Skeletal muscle tissue (tissue), 5 donors: ENCODE data around the gene FLT3. TPM values are rescaled to one million over a fixed set of nuclear protein-coding genes. Genes with fewer than 3 reads are reported as not detected.

Source experiments
- H3K27ac ChIP-seq: one replicate; pipeline ENCODE4 v1.7.0; 2013; ENCODE audit warnings: mild to moderate bottlenecking, low read depth, low read length, inconsistent platforms
- H3K27me3 ChIP-seq, 3 donors: one replicate each; pipeline ENCODE4 v1.7.0; 2013; ENCODE audit warnings: low read length in 3 of 3; ENCODE audit not compliant: control insufficient read depth in 3 of 3, insufficient read depth in 3 of 3
- H3K36me3 ChIP-seq, 3 donors: one replicate each; pipeline ENCODE4 v1.7.0; 2013; ENCODE audit warnings: low read length in 3 of 3; ENCODE audit not compliant: control insufficient read depth in 3 of 3, insufficient read depth in 3 of 3
- H3K4me1 ChIP-seq, 3 donors: one replicate each; pipeline ENCODE4 v1.7.0; 2013; ENCODE audit warnings: low read length in 3 of 3, mild to moderate bottlenecking in 3 of 3; ENCODE audit not compliant: control insufficient read depth in 3 of 3, insufficient read depth in 3 of 3
- H3K4me3 ChIP-seq, 3 donors: one replicate each; pipeline ENCODE4 v1.7.0; 2013; ENCODE audit warnings: low read length in 3 of 3
- H3K9ac ChIP-seq, 3 donors: one replicate each; pipeline ENCODE4 v1.7.0; 2013; ENCODE audit warnings: low read length in 3 of 3, mild to moderate bottlenecking in 3 of 3, moderate library complexity in 2 of 3, low read depth in 1 of 3
- H3K9me3 ChIP-seq, 3 donors: one replicate each; pipeline ENCODE4 v1.7.0; 2013; ENCODE audit warnings: low read length in 3 of 3; ENCODE audit not compliant: control insufficient read depth in 3 of 3
- small RNA-seq: library from RNA; depleted of rRNA; stranded (forward); fragments of <200 nt; gene quantifications from one replicate; pipeline ENCODE3, GENCODE V24; 2014
- total RNA-seq: library from RNA; depleted of rRNA; stranded (reverse); fragments of >200 nt; gene quantifications from one replicate; pipeline ENCODE4 v1.2.3, GENCODE V29; 2014
- donor health status: Osteomylitis.

FLT3 gene
- total RNA-seq, 1 donor from 2014 or later, result 0.52 TPM

DNA sequence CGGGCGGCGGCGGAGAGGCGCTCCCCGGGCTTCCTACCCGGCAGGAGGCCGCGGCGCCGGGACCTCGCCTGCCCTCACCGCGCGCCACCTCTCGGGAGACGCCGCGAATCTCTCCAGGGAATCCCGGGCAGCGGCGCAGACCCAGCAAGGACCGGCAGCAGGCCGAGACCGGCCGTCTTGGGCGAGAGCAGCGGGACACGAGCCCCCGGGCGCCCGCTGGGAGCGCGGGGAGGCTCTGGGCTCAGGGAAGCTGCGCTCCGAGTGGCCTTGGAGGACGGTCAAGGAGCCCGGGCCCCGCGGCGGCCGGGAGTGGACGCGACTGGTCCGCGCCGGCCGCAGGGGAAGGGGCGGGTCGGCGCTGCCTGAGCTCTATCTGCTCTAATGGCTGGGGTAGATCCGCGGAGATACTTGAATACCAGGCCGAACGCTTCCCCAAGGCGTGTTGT lies 145.9 kb downstream of the FLT3 start:
- H3K9ac ChIP-seq, result peak overlapping the region in 2 of 3 donors; percentile 16 to 32
- no peaks in the 10 kb centered on the region for H3K36me3 ChIP-seq
- H3K4me1 ChIP-seq, result peaks cover 2 to 6% (median 4%) of the 10 kb centered on the region in 3 donors
- no peaks in the 10 kb centered on the region for H3K9me3 ChIP-seq
- H3K4me3 ChIP-seq, result peak overlapping the region; percentile 9 to 58 (median 56)
- peaks cover 54 to 56% (median 55%) of the 10 kb centered on the region in 3 donors for H3K27me3 ChIP-seq
- no peak overlapping the region for H3K27ac ChIP-seq

DNA sequence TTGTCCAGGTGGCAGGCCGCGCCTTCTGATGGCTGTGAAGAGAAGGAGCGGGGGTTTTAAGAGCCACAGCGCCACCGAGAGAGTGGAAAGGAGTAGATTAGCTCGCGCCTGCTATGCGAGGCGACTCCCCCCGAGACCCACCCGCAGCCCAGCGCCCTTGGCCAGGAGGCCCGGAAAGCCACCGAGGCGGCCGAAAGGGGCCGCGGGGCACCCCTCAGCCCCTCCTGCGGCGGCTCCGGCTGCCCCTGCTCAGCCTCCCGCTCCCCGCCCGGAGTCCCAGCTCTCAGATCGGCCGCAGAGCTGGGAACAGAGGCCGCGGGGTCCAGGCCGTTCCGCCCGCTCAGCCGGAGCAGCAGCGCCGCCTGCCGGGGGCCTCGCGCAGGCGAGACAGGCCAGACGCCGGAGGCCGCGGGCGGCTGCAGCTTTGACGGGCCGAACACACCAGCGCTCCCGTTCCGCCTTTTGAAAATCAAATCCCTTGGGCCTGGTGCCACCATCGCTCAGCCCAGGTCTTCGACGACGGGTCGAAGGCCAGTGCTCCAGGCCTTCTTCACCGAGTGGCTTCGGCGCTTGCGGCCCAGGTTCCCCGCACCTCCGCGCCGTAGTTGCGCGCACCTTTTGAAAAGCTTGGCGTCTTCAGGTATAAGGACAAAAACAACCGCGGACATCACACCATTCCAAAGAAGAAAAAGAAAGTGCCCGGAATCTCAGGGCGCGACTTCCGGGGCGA lies 146.5 kb downstream of the FLT3 start:
- H3K9ac ChIP-seq, result peak overlapping the region; percentile 16 to 57 (median 32)
- no peak overlapping the region for H3K27ac ChIP-seq
- H3K4me1 ChIP-seq, result peaks cover 2 to 6% (median 4%) of the 10 kb centered on the region in 3 donors
- peaks cover 49 to 51% (median 49%) of the 10 kb centered on the region in 3 donors for H3K27me3 ChIP-seq
- H3K4me3 ChIP-seq, result peak overlapping the region; percentile 43 to 58 (median 56)
- no peaks in the 10 kb centered on the region for H3K36me3 ChIP-seq
- no peaks in the 10 kb centered on the region for H3K9me3 ChIP-seq

Small RNA genes lying within 50 kb of the gene (small RNA-seq; reads per million reads assigned to genes)
- gene RN7SL272P, result not detected

Other genes with a start within 250 kb of the FLT3 start
- not detected for gene PDX1, start 180.6 kb downstream of the FLT3 start, total RNA-seq
- not detected for gene CDX2, start 131.3 kb downstream of the FLT3 start, total RNA-seq
- not detected for gene URAD, start 111.9 kb downstream of the FLT3 start, total RNA-seq
- 33.9 TPM for gene PAN3, start 38.0 kb upstream of the FLT3 start, total RNA-seq